ENCODE data around the gene PDE4B. TPM values are rescaled to one million over a fixed set of nuclear protein-coding genes. Genes with fewer than 3 reads are reported as not detected.

Gene PDE4B
- polyA plus RNA-seq, 1 donor (not counting 4 experiments of a cell fraction or from before 2014, with no cell fraction given), result 0.29 TPM

DNA sequence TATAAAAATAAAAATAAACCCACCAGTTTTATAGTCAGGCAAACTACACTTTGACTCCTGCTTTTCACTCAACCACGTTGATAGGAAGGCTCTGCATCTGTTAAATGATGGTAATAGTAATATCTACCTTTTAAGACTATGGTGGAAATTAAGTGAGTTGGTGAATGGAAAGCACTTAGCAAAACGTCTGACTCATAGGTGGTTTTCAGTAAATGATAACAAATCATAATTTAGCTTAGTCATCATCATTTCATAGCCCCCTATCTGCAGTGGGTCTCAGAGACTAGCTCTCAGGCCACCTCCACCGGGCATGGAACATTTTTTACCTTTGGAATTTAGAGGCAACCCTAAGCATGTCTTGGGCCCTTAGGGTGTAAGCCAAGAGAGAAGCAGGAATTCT, 160.0 kb downstream of the PDE4B start:
- H4K20me1 ChIP-seq (ENCODE audit: control insufficient read depth, extremely low read depth, insufficient read depth, low read length), result no peaks in the 10 kb centered on the region
- H3K4me2 ChIP-seq (ENCODE audit: control insufficient read depth, extremely low read depth, insufficient read depth, low read depth, low read length), result no peak overlapping the region
- no peak overlapping the region for H2AFZ ChIP-seq (ENCODE audit: control insufficient read depth, low read length)
- no peak overlapping the region for H3K9ac ChIP-seq (ENCODE audit: control insufficient read depth, extremely low read depth, insufficient read depth, low read length)
- H3K4me3 ChIP-seq (ENCODE audit: control insufficient read depth in 2 of 3, extremely low read depth in 1 of 3, insufficient read depth in 2 of 3, low read depth in 1 of 3, low read length in 3 of 3), result no peak overlapping the region
- no peaks in the 10 kb centered on the region for H3K36me3 ChIP-seq (ENCODE audit: control insufficient read depth in 2 of 2, extremely low read depth in 1 of 2, insufficient read depth in 2 of 2, low read length in 2 of 2)
- FAIRE-seq (no peak), DNase-seq (ENCODE audit: low read depth, low spot score) (no peak)
- TF ChIP-seq EZH2 (IDR thresholded peaks at IDR 0.05; ENCODE audit: low read length), result no peak
- TF ChIP-seq, protein P1, sequence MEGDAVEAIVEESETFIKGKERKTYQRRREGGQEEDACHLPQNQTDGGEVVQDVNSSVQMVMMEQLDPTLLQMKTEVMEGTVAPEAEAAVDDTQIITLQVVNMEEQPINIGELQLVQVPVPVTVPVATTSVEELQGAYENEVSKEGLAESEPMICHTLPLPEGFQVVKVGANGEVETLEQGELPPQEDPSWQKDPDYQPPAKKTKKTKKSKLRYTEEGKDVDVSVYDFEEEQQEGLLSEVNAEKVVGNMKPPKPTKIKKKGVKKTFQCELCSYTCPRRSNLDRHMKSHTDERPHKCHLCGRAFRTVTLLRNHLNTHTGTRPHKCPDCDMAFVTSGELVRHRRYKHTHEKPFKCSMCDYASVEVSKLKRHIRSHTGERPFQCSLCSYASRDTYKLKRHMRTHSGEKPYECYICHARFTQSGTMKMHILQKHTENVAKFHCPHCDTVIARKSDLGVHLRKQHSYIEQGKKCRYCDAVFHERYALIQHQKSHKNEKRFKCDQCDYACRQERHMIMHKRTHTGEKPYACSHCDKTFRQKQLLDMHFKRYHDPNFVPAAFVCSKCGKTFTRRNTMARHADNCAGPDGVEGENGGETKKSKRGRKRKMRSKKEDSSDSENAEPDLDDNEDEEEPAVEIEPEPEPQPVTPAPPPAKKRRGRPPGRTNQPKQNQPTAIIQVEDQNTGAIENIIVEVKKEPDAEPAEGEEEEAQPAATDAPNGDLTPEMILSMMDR (optimal IDR thresholded peaks at IDR 0.05 in 1 of 3, IDR thresholded peaks at IDR 0.05 in 1 of 3, conservative IDR thresholded peaks at IDR 0.05 in 1 of 3; ENCODE audit: extremely low read depth in 1 of 3, insufficient read depth in 2 of 3, low read length in 3 of 3), result no peak
- no peaks in the 10 kb centered on the region for H3K9me1 ChIP-seq (ENCODE audit: control insufficient read depth, extremely low read depth, insufficient read depth, low read length)
- no peaks in the 10 kb centered on the region for H3K4me1 ChIP-seq (ENCODE audit: control insufficient read depth, extremely low read depth, insufficient read depth, low read length)
- dilution Hi-C loops (cut with MboI; ENCODE audit: extremely low pct_ligation_motif_present, low sequenced_read_pairs), result no loop called here
- H3K9me3 ChIP-seq (ENCODE audit: control insufficient read depth, low read depth, low read length), result no peaks in the 10 kb centered on the region
- H3K79me2 ChIP-seq (ENCODE audit: control insufficient read depth, insufficient read depth, low read length), result no peaks in the 10 kb centered on the region
- no peaks in the 10 kb centered on the region for H3K27me3 ChIP-seq (ENCODE audit: control insufficient read depth, extremely low read depth, insufficient read depth, low read length)
- H3K27ac ChIP-seq (ENCODE audit: control insufficient read depth, insufficient read depth, low read length), result no peak overlapping the region

DNA sequence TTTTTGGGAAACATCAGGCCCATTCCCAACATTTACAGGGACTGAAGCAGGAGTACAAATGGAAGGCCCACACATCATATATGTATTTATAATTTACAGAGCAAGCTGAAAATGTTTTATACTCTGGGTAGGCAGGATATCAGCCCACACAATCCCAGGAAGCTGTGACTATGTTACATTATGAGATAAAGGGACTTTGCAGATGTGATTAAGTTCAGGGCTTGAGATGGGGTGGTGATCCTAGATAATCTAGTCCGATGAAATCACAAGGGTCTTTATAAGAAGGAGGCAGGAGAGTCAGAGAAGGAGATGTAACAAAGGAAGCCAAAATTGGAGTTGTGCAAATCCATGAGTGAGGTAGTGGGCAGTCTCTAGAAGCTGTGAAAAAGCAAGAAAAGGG, 160.5 kb downstream of the PDE4B start:
- no peaks in the 10 kb centered on the region for H3K9me1 ChIP-seq (ENCODE audit: control insufficient read depth, extremely low read depth, insufficient read depth, low read length)
- no peak overlapping the region for H3K4me2 ChIP-seq (ENCODE audit: control insufficient read depth, extremely low read depth, insufficient read depth, low read depth, low read length)
- FAIRE-seq (no peak), DNase-seq (ENCODE audit: low read depth, low spot score) (no peak)
- dilution Hi-C loops (cut with MboI; ENCODE audit: extremely low pct_ligation_motif_present, low sequenced_read_pairs), result no loop called here
- H3K4me1 ChIP-seq (ENCODE audit: control insufficient read depth, extremely low read depth, insufficient read depth, low read length), result no peaks in the 10 kb centered on the region
- H4K20me1 ChIP-seq (ENCODE audit: control insufficient read depth, extremely low read depth, insufficient read depth, low read length), result no peaks in the 10 kb centered on the region
- no peaks in the 10 kb centered on the region for H3K79me2 ChIP-seq (ENCODE audit: control insufficient read depth, insufficient read depth, low read length)
- no peaks in the 10 kb centered on the region for H3K9me3 ChIP-seq (ENCODE audit: control insufficient read depth, low read depth, low read length)
- no peaks in the 10 kb centered on the region for H3K36me3 ChIP-seq (ENCODE audit: control insufficient read depth in 2 of 2, extremely low read depth in 1 of 2, insufficient read depth in 2 of 2, low read length in 2 of 2)
- no peak overlapping the region for H3K27ac ChIP-seq (ENCODE audit: control insufficient read depth, insufficient read depth, low read length)
- H3K27me3 ChIP-seq (ENCODE audit: control insufficient read depth, extremely low read depth, insufficient read depth, low read length), result no peaks in the 10 kb centered on the region
- H2AFZ ChIP-seq (ENCODE audit: control insufficient read depth, low read length), result no peak overlapping the region
- TF ChIP-seq, protein P1 (optimal IDR thresholded peaks at IDR 0.05 in 1 of 3, IDR thresholded peaks at IDR 0.05 in 1 of 3, conservative IDR thresholded peaks at IDR 0.05 in 1 of 3; ENCODE audit: extremely low read depth in 1 of 3, insufficient read depth in 2 of 3, low read length in 3 of 3), result no peak
- no peak for TF ChIP-seq EZH2 (IDR thresholded peaks at IDR 0.05; ENCODE audit: low read length)
- H3K9ac ChIP-seq (ENCODE audit: control insufficient read depth, extremely low read depth, insufficient read depth, low read length), result no peak overlapping the region
- no peak overlapping the region for H3K4me3 ChIP-seq (ENCODE audit: control insufficient read depth in 2 of 3, extremely low read depth in 1 of 3, insufficient read depth in 2 of 3, low read depth in 1 of 3, low read length in 3 of 3)

Data from keratinocyte (primary cell).